Measurements from ENCODE around the gene MAGI1. TPM values are rescaled to one million over a fixed set of nuclear protein-coding genes. Genes with fewer than 3 reads are reported as not detected.

The MAGI1 gene
- total RNA-seq, 2 experiments from 2014 or later: not detected

DNA sequence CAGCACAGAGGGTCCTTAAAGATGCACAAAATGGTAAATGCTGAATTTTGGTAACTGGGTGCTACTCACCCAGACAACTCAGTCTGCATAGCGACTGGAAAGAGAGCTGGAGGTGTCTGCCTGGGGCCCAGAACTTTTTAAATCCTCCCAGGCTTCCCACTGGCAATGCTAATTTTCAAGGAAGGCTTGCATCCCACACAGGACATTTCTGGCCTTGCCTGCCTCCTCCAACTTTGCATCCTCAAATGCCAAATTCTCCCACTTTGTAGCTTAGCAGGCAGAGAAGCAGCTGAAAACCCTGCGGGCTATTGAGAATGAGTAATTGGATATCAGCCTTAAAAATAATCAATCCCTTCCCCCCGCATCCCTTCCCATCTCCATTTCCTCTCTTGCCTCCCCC lies 694.3 kb downstream of the MAGI1 start:
- H3K27me3 Mint-ChIP-seq (ENCODE audit: low read depth): no peaks in the 10 kb centered on the region
- H3K4me3 Mint-ChIP-seq: no peak overlapping the region
- H3K36me3 Mint-ChIP-seq (ENCODE audit: low read depth): no peaks in the 10 kb centered on the region
- H3K9me3 Mint-ChIP-seq: peaks cover 4% of the 10 kb centered on the region
- CTCF ChIA-PET: interaction anchor here (0.6 kb wide), 1 partner anchor 124 kb away, joined by 3 read pairs; no protein-coding TSS in a partner anchor
- H3K27ac Mint-ChIP-seq: no peak overlapping the region
- intact Hi-C loops (cut with micrococcal nuclease): loop anchor here (5.0 kb wide), 1 partner anchor 328 kb away; no protein-coding TSS in a partner anchor
- no peaks in the 10 kb centered on the region for H3K4me1 Mint-ChIP-seq (ENCODE audit: low read depth)
- no peak for DNase-seq

- Mint-ChIP-seq H3K27ac (no peak overlapping the region), H3K9me3 (peaks cover 4% of the 10 kb centered on the region), H3K36me3 (ENCODE audit: low read depth) (no peaks in the 10 kb centered on the region), H3K4me1 (ENCODE audit: low read depth) (no peaks in the 10 kb centered on the region), H3K27me3 (ENCODE audit: low read depth) (no peaks in the 10 kb centered on the region), H3K4me3 (no peak overlapping the region)
- intact Hi-C loops (cut with micrococcal nuclease): loop anchor here (5.0 kb wide), 1 partner anchor 329 kb away; no protein-coding TSS in a partner anchor
- no peak for DNase-seq
- CTCF ChIA-PET: no interaction called here
These were observed 695.0 kb downstream of the MAGI1 start for GRCh38 chr3:65343736-65344135.

- Mint-ChIP-seq H3K4me1 (ENCODE audit: low read depth) (no peaks in the 10 kb centered on the region), H3K27me3 (ENCODE audit: low read depth) (no peaks in the 10 kb centered on the region), H3K36me3 (ENCODE audit: low read depth) (no peaks in the 10 kb centered on the region), H3K27ac (no peak overlapping the region), H3K9me3 (peaks cover 4% of the 10 kb centered on the region), H3K4me3 (no peak overlapping the region)
- DNase-seq: no peak
- intact Hi-C loops (cut with micrococcal nuclease): loop anchor here (5.0 kb wide), 1 partner anchor 329 kb away; no protein-coding TSS in a partner anchor
- CTCF ChIA-PET: no interaction called here
These were observed 695.7 kb downstream of the MAGI1 start for GRCh38 chr3:65343026-65343425.

GRCh38 chr3:65342084-65342683 lies 696.5 kb downstream of the MAGI1 start:
- Mint-ChIP-seq H3K4me3 (no peak overlapping the region), H3K9me3 (peaks cover 4% of the 10 kb centered on the region), H3K36me3 (ENCODE audit: low read depth) (no peaks in the 10 kb centered on the region), H3K27ac (no peak overlapping the region), H3K27me3 (ENCODE audit: low read depth) (no peaks in the 10 kb centered on the region), H3K4me1 (ENCODE audit: low read depth) (no peaks in the 10 kb centered on the region)
- intact Hi-C loops (cut with micrococcal nuclease): loop anchor here (1.0 to 5.0 kb wide), 2 partner anchors 330 to 390 kb away; no protein-coding TSS in a partner anchor
- DNase-seq: peak; percentile 49
- CTCF ChIA-PET: interaction anchor here (0.7 kb wide), 1 partner anchor 576 kb away, joined by 3 read pairs; no protein-coding TSS in a partner anchor

DNA sequence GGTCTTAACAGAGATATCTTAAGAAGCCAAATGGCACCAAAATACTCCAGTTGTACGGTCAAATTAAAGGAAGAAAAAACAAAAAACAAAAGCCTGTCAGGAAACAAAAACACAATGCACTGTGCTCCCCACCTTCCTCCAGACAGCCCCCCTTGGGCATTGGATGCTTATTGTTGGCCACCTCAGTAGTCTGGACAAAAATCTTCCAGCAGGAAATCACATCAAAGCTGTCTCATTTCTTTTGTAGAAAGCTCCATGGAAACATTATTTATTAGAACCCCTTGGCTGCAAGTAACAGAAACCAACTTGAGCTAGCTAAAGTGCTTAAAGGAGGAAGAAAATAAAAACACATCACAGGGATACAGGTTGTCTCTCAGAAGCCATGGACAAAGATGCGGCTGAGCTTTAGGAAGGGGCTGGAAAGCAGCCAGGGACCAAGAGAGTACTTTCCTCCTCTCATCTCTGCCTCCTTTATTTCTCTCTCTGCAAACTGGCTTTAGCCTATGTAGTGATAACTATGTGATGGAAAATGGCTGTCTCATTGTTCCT lies 699.5 kb downstream of the MAGI1 start:
- Mint-ChIP-seq H3K9me3 (peaks cover 7% of the 10 kb centered on the region), H3K4me1 (ENCODE audit: low read depth) (no peaks in the 10 kb centered on the region), H3K27me3 (ENCODE audit: low read depth) (no peaks in the 10 kb centered on the region), H3K4me3 (no peak overlapping the region), H3K36me3 (ENCODE audit: low read depth) (no peaks in the 10 kb centered on the region), H3K27ac (no peak overlapping the region)
- intact Hi-C loops (cut with micrococcal nuclease): no loop called here
- CTCF ChIA-PET: no interaction called here
- no peak for DNase-seq

DNA sequence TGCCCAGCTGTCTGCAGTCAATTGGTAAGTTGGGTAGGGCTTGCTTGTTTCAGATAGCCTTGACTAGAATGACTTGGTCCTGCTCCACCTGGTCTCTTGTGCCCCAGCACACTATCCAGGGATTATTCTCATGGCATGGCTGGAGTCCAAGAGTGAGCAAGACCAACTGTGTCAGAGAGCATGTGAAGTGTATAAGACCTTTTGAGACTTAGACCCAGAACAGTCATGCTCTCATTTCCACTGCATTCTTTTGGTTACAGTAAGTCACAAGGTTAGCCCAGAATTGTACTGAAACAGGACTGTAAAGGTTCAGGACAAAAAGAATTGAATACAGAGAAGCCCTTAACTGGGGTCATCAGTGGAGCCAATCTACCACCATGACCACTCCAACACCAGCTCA lies 700.1 kb downstream of the MAGI1 start:
- CTCF ChIA-PET: no interaction called here
- Mint-ChIP-seq H3K4me3 (no peak overlapping the region), H3K27me3 (ENCODE audit: low read depth) (no peaks in the 10 kb centered on the region), H3K36me3 (ENCODE audit: low read depth) (no peaks in the 10 kb centered on the region), H3K9me3 (peaks cover 7% of the 10 kb centered on the region), H3K27ac (no peak overlapping the region), H3K4me1 (ENCODE audit: low read depth) (no peaks in the 10 kb centered on the region)
- intact Hi-C loops (cut with micrococcal nuclease): no loop called here
- no peak for DNase-seq

- intact Hi-C loops (cut with micrococcal nuclease): no loop called here
- peaks cover 3% of the 10 kb centered on the region for H3K9me3 Mint-ChIP-seq
These were observed 703.1 kb downstream of the MAGI1 start for GRCh38 chr3:65335587-65335986.

GRCh38 chr3:65334045-65334665 lies 704.6 kb downstream of the MAGI1 start:
- no peaks in the 10 kb centered on the region for H3K4me1 Mint-ChIP-seq (ENCODE audit: low read depth)
- CTCF ChIA-PET: interaction anchor here (0.6 kb wide), 1 partner anchor 16 kb away, joined by 4 read pairs; no protein-coding TSS in a partner anchor

More at GRCh38 chr3:65335587-65335986, 703.1 kb downstream of the MAGI1 start:
- Mint-ChIP-seq H3K4me3 (no peak overlapping the region), H3K4me1 (ENCODE audit: low read depth) (no peaks in the 10 kb centered on the region), H3K36me3 (ENCODE audit: low read depth) (no peaks in the 10 kb centered on the region), H3K27ac (no peak overlapping the region), H3K27me3 (ENCODE audit: low read depth) (no peaks in the 10 kb centered on the region)
- no peak for DNase-seq
- CTCF ChIA-PET: no interaction called here

GRCh38 chr3:65331730-65332129 lies 707.0 kb downstream of the MAGI1 start:
- Mint-ChIP-seq H3K27me3 (ENCODE audit: low read depth) (no peaks in the 10 kb centered on the region), H3K4me3 (no peak overlapping the region), H3K27ac (no peak overlapping the region), H3K4me1 (ENCODE audit: low read depth) (no peaks in the 10 kb centered on the region), H3K36me3 (ENCODE audit: low read depth) (no peaks in the 10 kb centered on the region), H3K9me3 (peaks cover 5% of the 10 kb centered on the region)
- no peak for DNase-seq
- intact Hi-C loops (cut with micrococcal nuclease): no loop called here
- CTCF ChIA-PET: no interaction called here

More at GRCh38 chr3:65334045-65334665, 704.6 kb downstream of the MAGI1 start:
- intact Hi-C loops (cut with micrococcal nuclease): no loop called here
- Mint-ChIP-seq H3K9me3 (peaks cover 3% of the 10 kb centered on the region), H3K4me3 (no peak overlapping the region), H3K27ac (no peak overlapping the region), H3K27me3 (ENCODE audit: low read depth) (no peaks in the 10 kb centered on the region), H3K36me3 (ENCODE audit: low read depth) (no peaks in the 10 kb centered on the region)
- no peak for DNase-seq

GRCh38 chr3:65330072-65330471 lies 708.6 kb downstream of the MAGI1 start:
- H3K36me3 Mint-ChIP-seq (ENCODE audit: low read depth): no peaks in the 10 kb centered on the region
- CTCF ChIA-PET: no interaction called here
- no peak overlapping the region for H3K4me3 Mint-ChIP-seq
- intact Hi-C loops (cut with micrococcal nuclease): no loop called here
- H3K4me1 Mint-ChIP-seq (ENCODE audit: low read depth): no peaks in the 10 kb centered on the region
- no peak for DNase-seq
- H3K9me3 Mint-ChIP-seq: peaks cover 2% of the 10 kb centered on the region
- no peak overlapping the region for H3K27ac Mint-ChIP-seq
- no peaks in the 10 kb centered on the region for H3K27me3 Mint-ChIP-seq (ENCODE audit: low read depth)

DNA sequence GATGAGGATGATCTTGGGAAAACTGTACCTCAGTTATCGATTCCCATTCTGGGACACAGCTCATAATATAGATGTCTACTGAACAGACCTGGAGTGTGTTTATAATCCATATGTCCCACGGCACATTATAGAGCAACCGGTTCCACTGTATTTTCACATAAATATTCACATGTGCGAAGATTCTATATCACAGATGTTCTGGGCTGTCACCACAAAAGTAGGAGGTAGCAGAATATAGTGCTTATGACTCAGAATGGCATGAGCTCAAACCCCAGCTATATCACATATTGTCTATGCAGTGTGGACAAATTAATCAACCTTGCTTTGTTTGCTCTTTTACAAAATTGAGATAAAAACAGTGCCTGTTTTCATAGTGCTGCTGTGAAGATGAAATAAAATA lies 710.6 kb downstream of the MAGI1 start:
- intact Hi-C loops (cut with micrococcal nuclease): no loop called here
- Mint-ChIP-seq H3K27ac (no peak overlapping the region), H3K4me3 (no peak overlapping the region), H3K4me1 (ENCODE audit: low read depth) (no peaks in the 10 kb centered on the region), H3K9me3 (peaks cover 2% of the 10 kb centered on the region), H3K36me3 (ENCODE audit: low read depth) (no peaks in the 10 kb centered on the region), H3K27me3 (ENCODE audit: low read depth) (no peaks in the 10 kb centered on the region)
- CTCF ChIA-PET: no interaction called here
- DNase-seq: no peak

DNA sequence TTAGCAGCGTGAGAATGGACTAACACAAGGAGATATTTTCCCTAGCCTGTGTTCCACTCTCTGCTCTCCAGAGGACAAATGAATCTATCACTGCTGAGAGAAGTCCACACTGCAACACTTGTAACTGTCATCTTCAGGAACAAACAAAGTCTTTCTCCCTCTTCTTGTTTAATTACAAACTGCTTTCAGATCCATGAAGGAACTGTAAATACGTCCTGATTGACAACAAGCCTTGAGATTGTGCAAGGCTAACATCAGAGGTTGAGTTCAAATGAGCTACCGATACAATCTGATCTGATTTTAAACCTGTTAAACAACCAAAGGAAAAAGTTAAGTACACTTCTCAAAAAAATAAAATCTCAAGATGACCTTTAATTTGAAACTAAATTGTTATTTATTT lies 712.1 kb downstream of the MAGI1 start:
- no peaks in the 10 kb centered on the region for H3K4me1 Mint-ChIP-seq (ENCODE audit: low read depth)
- intact Hi-C loops (cut with micrococcal nuclease): no loop called here
- H3K27me3 Mint-ChIP-seq (ENCODE audit: low read depth): no peaks in the 10 kb centered on the region
- H3K4me3 Mint-ChIP-seq: no peak overlapping the region
- CTCF ChIA-PET: no interaction called here
- DNase-seq: no peak
- H3K27ac Mint-ChIP-seq: no peak overlapping the region
- H3K9me3 Mint-ChIP-seq: peaks cover 5% of the 10 kb centered on the region
- H3K36me3 Mint-ChIP-seq (ENCODE audit: low read depth): no peaks in the 10 kb centered on the region

- H3K9me3 Mint-ChIP-seq: peaks cover 10% of the 10 kb centered on the region
- intact Hi-C loops (cut with micrococcal nuclease): no loop called here
- no peak overlapping the region for H3K27ac Mint-ChIP-seq
- no peak overlapping the region for H3K4me3 Mint-ChIP-seq
- H3K36me3 Mint-ChIP-seq (ENCODE audit: low read depth): no peaks in the 10 kb centered on the region
- H3K4me1 Mint-ChIP-seq (ENCODE audit: low read depth): no peaks in the 10 kb centered on the region
- DNase-seq: no peak
- no peaks in the 10 kb centered on the region for H3K27me3 Mint-ChIP-seq (ENCODE audit: low read depth)
- CTCF ChIA-PET: no interaction called here
These were observed 715.8 kb downstream of the MAGI1 start for GRCh38 chr3:65322910-65323309.
